GM19397 (cell line): ENCODE results near the gene ATP6V1G3.
"Not testable (repeated sequence)": the region's sequence is repeated elsewhere in the genome, so short reads cannot be mapped to it uniquely, and the experiment has no call there.

Experiments used
- ATAC-seq: cut with Tn5 transposase; IDR thresholded peaks from one replicate; pipeline ENCODE4 v1.9.1; 2021; ENCODE audit warnings: mild to moderate bottlenecking, moderate library complexity; ENCODE audit not compliant: unreplicated experiment

The ATP6V1G3 gene

GRCh38 chr1:198543670-198544260 is 3.3 kb upstream of the ATP6V1G3 start:
- peak; percentile 78 for ATAC-seq

- ATAC-seq, result no peak
Measured at GRCh38 chr1:198542632-198543031, 2.2 kb upstream of the ATP6V1G3 start.

GRCh38 chr1:198541737-198542136 is 1.3 kb upstream of the ATP6V1G3 start:
- no peak for ATAC-seq

GRCh38 chr1:198538579-198539364 is 1.7 kb downstream of the ATP6V1G3 start:
- ATAC-seq, result no peak

- ATAC-seq, result no peak
Measured at GRCh38 chr1:198535631-198536030, 4.8 kb downstream of the ATP6V1G3 start.

GRCh38 chr1:198534548-198535418 is 5.7 kb downstream of the ATP6V1G3 start:
- no peak for ATAC-seq

GRCh38 chr1:198531891-198532290 is 8.6 kb downstream of the ATP6V1G3 start:
- no peak for ATAC-seq

- ATAC-seq, result no peak
Measured at GRCh38 chr1:198530953-198531352, 9.5 kb downstream of the ATP6V1G3 start.

- ATAC-seq, result no peak
Measured at GRCh38 chr1:198529414-198529813, 11.1 kb downstream of the ATP6V1G3 start.

GRCh38 chr1:198528364-198528763 is 12.1 kb downstream of the ATP6V1G3 start:
- ATAC-seq, result no peak

GRCh38 chr1:198524556-198524955 is 15.9 kb downstream of the ATP6V1G3 start:
- ATAC-seq, result no peak

- ATAC-seq, result not testable (repeated sequence)
Measured at GRCh38 chr1:198524127-198524526, 16.4 kb downstream of the ATP6V1G3 start.

- no peak for ATAC-seq
Measured at GRCh38 chr1:198523182-198523950, 17.1 kb downstream of the ATP6V1G3 start.

GRCh38 chr1:198520524-198521254 is 19.8 kb downstream of the ATP6V1G3 start:
- peak; percentile 89 for ATAC-seq

GRCh38 chr1:198519639-198520501 is 20.6 kb downstream of the ATP6V1G3 start:
- ATAC-seq, result peak; percentile 2

- ATAC-seq, result no peak
Measured at GRCh38 chr1:198517623-198518199, 22.8 kb downstream of the ATP6V1G3 start.

- ATAC-seq, result no peak
Measured at GRCh38 chr1:198500096-198500495, 40.4 kb downstream of the ATP6V1G3 start.

GRCh38 chr1:198499588-198499987 is 40.9 kb downstream of the ATP6V1G3 start:
- ATAC-seq, result no peak

- ATAC-seq, result no peak
Measured at GRCh38 chr1:198498881-198499280, 41.6 kb downstream of the ATP6V1G3 start.
